ENCODE data around the gene UBA1.

The UBA1 gene

DNA sequence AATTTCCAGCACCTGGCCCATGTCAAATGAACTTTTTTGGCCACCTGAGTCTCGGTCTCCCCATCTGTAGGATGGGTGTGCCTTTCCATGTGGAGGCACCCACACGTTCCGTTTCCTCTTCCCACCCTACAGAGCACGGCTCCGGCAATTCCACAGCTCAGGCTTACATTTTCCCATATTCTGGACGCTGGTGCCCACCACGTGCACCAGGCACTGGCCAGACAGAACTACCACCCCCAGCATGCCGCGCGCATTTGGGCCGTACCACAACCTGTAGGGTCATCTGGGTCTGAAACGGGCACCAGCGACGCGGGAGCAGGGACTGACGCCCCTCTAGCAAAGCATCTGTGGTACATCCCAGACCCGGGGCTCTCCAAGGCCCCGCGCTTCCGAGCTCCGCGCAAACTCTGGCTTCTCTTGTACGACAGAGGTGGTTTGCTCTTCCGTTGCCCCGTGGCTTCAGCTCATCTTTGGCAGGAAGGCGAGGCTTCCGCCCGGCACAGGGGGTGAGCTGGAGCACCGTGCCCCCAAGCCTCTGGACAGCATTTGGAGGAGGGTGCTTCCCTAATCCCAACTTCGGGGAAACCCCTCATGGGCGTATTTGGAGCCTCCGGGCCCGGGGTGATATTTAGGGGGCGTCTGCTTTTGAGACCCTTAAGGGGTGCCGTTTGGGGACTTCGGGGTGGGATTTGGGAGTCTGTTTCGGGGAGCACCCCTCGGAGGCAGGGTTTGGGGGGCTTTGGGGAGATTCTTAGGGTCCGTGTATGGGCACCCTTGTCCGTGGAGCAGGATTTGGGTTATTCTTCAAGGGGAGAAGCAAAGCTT, 3.0 kb upstream of the UBA1 start:
- peak; percentile 93 for DNase-seq

DNA sequence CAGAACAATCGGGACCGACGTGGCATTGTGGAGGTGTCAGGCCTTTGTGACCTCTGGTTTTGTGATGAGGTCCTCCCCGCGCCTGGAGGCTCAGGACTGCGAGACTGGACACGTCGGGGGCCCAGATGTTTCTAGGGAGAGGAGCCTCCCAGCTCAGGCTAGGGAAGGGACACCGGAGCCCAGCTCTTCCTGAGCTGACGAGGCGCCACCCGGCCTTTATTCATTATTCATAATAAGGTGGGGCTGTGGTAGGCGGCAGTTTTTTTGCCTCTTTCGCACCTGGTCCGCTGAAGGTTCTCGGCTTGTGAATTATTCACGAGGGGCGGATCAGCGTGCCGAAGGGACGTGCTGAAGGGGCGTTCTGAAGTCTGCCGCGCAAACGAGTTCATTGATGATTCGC, 2.3 kb upstream of the UBA1 start:
- peak; percentile 72 for DNase-seq

DNA sequence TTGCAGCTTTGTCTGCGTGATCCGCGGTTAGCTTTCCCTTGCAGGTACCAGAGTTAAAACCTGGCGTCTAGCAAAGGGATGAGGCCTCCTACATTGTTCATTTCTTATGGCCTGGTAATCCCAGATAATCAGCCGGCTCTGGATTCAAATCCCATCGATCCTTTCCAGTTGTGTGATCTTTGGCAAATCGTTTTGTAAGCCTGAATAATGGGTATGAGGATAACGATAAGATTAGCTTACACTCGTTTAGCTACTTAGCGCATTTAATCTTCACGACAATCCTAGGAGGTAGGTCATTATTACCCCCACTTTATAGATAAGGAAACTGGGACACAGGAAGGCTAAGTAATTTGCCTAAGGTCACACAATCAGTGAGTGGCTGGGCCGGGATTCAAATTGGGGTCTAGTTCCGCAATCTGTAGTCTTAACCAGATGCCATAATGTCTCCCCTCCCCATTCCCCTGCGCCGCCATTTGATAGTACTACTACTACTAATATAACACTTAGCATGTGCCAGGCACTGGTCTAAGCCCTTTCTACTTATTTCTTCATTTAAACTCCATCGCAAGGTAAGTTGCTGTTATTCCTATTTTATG, 1.7 kb upstream of the UBA1 start:
- no peak for DNase-seq

DNA sequence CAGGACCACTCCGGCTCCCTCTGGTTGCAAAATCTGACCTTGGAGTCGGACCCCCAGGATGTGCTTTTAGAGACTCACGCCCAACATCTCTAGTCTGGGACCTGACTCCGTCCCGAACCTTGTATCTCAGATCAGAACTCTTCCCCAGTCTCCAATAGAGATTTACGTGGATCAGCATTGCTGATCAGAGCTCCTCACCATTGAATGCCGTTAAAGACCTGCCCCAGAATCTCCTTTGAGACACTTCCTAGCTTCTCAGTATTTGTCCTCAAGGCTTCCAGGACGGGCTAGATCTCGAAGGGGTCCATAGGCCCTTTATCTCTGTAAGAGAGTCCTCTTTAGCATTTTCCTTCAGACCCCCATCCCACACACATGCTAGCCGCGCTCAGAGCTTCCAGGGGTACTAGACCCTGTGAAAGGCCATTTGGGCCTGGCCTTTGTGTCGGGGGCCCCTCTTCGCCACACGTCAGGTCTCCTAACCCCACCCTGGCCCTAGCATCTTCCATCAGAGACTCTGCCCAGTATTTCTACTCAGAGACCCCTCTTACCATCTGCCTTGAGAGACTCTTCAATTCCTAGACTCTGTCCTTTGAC, 662 bp downstream of the UBA1 start:
- no peak for DNase-seq

DNA sequence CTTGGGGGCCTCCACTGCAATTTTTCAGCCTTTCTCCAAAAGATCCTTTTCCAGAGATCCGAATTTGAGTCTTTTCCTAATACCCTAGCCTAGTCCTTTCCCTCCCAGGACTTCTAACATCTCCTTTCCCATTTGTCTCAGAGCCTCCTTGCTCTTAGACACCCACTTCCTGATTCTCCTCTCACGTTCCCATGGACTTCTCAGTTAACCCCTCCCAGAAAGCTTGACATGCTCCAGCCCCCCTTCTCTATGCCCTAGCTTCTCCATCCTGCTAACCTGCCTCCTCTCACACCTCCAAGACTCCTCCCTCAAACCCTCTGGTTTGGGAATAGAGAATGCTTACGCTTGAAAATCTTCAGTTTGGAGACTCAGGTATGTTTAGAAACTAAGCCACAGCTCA, 2.5 kb downstream of the UBA1 start:
- DNase-seq = no peak

DNA sequence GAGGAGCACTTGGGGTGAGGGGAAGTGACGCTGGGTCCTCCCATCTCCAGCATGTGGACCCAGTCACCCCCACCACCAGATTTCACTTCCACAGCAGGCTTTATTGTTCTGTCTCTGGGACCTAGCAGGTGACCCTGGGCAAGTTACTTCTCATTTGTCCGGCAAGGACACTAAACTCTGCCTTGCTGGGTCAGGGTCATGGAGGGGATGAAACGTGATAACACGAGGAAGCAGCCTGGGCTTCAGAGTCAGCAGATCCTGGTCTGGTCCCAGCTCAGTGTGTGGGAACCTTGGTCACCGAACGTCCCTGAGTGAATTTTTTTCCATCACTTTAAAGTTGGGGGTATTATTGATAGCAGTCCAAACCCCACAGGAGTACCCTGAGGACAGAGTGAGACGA, 3.9 kb downstream of the UBA1 start:
- no peak for DNase-seq

DNA sequence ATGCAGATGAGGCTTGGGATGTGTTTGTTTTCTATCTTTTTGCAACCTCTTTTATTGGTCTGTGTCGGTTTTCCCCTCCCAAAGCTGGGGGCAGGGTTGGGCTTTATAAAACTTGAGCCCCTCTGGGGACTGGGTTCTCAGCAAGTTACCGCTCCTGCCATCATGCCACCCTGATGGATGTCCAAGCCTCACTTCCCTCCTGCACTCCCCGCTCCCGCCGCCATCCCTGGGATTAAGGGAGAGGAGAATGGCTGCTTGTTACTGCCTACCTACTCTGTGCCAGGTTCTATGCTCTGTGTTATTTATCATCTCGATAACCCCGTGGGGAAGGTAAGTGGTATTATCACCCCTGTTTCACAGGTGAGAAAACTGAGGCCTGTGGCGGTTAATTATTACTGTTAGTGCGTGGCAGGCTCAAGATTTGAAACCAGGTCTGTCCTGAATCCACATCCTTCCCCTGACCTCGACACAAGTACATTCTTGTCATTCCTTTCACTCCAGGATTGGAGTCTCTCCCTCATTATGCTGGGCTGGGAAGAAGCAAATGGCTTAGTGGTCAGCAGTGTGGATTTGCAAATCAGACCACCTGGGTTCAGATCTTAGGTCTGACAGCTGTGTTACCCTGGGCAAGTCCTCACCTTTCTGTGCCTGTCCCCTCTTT, 4.5 kb downstream of the UBA1 start:
- DNase-seq = no peak

DNA sequence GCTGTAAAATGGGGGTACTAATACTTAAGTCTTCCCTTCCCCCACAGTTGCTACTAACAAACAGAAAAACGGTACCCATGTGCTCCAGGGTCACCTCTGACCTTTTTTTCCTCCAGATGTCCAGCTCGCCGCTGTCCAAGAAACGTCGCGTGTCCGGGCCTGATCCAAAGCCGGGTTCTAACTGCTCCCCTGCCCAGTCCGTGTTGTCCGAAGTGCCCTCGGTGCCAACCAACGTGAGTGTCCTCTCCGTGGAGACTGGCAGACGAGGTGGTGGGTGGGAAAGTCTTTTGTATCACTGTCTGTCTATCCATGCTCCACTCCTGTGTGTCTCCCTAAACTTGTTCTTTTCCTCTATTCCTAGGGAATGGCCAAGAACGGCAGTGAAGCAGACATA, 5.1 kb downstream of the UBA1 start:
- DNase-seq = no peak

DNA sequence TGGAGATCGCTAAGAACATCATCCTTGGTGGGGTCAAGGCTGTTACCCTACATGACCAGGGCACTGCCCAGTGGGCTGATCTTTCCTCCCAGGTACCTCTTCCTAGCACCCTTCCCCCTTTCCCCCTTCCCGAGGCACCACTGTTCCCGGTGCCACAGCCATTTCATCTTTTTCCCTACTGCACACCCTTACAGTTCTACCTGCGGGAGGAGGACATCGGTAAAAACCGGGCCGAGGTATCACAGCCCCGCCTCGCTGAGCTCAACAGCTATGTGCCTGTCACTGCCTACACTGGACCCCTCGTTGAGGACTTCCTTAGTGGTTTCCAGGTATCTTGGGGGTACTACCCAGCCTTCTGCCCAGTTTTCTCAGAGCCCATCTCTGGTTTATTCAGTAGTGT, 5.7 kb downstream of the UBA1 start:
- DNase-seq = no peak

DNA sequence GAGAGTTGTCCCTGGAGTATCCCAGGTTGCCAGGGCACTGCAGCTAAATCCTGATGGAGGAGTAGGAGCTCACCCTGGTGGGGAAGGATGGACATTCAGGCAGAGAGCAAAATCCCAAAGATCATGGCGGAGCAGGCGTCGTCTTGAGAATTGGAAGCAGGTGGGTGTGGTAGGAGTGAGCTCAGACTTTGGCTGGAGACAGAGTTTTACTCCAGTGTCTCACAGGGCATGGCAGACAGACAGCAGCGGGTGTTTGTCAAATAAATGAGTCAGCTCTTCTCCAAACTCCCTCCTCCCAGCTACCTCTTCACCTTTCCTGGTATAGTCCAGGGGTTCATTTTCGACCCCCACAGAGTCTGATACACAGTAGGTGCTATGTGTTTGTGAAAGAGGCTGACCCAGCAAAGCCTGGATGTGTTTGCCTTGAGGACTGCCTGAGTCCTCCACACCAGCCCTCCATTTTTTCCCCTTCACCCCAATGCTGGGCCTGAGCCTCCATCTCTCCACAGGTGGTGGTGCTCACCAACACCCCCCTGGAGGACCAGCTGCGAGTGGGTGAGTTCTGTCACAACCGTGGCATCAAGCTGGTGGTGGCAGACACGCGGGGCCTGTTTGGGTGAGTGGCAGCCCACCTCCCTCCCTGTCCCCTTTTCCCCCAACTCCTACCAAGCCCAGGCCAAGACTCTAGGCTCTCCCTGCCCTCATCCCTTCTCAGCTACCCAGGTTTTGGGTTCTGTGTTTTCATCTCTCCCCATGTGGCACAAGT, 6.9 kb downstream of the UBA1 start:
- no peak for DNase-seq

DNA sequence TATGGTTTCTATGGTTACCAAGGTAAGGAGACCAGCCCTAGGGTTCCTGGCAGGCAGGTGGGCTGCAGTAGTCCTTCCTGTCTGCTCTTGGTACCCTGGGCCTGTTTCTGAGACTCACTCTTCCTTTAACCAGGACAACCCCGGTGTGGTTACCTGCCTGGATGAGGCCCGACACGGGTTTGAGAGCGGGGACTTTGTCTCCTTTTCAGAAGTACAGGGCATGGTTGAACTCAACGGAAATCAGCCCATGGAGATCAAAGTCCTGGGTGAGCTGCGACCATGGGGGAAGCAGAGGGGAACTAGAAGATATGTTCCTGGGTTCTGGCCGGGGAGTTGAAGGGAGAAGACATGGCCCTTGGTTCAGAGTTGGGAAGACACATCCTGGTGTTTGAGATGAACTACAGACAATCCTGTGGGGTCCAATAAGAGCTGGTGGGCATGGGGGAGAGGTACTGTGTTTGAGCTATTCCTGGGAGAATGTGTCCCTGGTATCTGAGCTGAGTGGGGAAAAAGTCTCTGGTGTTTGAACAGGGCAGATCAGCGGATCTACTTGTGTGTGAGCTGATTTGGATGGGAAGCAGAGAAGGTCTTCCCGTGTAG, 7.8 kb downstream of the UBA1 start:
- no peak for DNase-seq

DNA sequence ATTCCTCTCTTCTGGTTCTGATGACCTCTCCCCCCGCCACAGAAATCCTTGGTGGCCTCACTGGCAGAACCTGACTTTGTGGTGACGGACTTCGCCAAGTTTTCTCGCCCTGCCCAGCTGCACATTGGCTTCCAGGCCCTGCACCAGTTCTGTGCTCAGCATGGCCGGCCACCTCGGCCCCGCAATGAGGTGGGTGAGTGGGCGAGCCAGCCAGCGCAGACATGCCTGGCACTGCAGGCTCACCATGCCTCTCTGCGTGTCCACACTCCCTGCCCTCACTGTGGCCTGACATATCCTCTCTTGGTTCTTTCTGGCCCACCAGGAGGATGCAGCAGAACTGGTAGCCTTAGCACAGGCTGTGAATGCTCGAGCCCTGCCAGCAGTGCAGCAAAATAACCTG, 8.7 kb downstream of the UBA1 start:
- DNase-seq = no peak

DNA sequence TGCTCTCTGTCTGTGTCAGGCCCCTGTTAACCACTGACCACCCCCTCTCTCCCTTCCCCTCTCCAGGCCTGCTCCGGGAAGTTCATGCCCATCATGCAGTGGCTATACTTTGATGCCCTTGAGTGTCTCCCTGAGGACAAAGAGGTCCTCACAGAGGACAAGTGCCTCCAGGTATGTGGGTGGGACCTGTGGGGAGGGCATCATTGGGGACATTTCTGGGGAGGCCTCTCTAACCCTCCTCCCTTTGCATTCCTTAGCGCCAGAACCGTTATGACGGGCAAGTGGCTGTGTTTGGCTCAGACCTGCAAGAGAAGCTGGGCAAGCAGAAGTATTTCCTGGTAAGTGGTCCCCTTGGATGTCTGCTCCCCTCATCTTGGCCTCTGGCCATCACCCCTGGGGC, 9.2 kb downstream of the UBA1 start:
- no peak for DNase-seq

DNA sequence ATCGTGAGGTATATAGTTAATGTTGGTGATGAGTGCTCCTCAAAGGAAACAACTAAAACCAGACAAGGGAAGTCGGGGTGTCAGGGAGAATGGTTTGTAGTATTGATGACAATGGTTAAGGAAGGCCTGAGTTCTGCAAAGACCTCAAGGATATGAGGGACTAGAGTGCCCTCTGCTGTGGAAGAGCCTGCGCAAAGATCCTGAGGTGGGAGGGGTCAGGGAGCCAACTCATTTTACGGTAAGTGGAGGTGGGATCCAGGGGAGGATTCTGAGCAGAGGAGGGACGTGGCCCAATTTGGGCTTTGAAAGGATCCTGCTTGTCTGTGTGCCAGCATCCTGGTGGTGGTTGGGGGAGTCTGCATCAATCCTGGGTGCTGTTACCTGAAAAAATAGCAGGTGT, 11.3 kb downstream of the UBA1 start:
- peak; percentile 2 for DNase-seq

DNA sequence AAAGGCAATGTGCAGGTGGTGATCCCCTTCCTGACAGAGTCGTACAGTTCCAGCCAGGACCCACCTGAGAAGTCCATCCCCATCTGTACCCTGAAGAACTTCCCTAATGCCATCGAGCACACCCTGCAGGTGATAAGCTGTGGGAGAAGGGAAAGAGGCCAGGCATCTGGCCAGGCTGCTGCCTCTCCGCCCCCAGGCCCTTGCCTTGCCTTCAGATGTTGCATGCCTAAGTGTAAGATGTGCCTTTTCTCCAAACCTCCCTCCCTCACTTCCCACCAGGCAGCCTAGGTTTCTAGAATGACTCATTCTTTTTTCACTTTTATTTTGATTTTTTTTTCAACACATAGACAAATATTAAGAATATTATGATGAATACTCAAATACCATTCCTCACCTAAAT, 12.7 kb downstream of the UBA1 start:
- DNase-seq = no peak

DNA sequence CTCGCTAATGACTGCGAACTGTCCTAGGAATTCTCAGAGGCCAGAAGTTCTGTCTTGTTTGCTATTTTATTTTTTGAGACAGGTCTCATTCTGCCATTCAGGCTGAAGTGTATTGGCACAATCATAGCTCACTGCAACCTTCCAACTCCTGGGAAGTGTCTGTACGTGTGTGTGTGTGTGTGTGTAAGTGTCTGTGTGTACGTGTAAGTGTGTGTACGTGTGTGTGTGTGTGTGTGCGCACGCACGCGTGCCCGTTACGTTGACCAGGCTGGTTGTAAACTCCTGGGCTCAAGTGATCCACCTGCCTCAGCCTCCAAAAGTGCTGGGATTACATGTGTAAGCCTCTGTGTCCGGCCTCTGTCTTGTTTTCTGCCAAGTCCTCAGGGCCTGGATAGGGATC, 14.5 kb downstream of the UBA1 start:
- no peak for DNase-seq

DNA sequence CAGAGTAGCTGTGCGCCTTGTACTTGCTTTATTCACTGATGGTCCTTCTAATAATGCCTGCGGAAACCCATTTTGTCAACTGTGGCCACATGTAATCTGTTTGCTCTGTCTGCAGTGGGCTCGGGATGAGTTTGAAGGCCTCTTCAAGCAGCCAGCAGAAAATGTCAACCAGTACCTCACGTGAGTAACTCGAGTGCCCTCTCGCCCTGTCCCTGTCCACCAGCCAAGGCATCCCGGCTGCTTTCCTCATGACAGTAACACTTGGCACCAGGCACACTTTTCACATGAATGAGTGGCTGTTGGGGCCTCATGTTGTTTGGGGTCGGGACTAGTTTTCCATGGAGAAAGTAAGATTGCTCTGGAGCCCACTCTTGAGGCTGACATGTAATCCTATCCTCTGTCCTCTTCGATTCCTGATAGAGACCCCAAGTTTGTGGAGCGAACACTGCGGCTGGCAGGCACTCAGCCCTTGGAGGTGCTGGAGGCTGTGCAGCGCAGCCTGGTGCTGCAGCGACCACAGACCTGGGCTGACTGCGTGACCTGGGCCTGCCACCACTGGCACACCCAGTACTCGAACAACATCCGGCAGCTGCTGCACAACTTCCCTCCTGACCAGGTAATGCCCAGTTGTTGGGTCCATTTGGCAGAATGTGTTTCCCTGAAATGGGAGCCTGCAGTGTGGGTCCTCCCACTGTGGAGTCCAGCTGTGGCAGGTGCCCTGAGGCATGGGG, 16.0 kb downstream of the UBA1 start:
- DNase-seq = no peak

DNA sequence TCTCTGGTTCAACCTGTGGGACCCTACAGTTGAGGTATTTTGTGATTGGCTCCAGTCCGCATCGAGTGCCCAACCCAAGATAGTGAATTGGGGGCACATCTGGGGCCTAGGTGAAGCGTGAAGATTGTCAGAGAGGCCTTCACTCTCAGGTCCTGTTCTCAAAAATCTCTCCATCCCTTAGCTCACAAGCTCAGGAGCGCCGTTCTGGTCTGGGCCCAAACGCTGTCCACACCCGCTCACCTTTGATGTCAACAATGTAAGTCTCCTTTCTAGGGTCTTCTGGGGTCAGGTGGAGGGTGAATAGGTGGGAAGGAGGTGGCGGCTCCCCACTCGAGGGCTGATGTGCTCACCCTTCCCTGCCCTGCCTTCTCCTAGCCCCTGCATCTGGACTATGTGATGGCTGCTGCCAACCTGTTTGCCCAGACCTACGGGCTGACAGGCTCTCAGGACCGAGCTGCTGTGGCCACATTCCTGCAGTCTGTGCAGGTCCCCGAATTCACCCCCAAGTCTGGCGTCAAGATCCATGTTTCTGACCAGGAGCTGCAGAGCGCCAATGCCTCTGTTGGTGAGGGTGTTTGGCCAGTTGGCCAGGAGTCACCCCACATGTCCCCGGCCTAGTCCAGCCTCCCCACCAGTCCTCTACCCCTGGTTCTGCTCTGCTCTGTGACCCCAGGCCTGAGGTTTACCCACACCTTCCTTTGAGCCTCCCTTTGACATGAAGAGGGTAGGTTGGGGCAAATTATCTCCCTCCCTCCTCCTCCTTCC, 17.2 kb downstream of the UBA1 start:
- DNase-seq = no peak

DNA sequence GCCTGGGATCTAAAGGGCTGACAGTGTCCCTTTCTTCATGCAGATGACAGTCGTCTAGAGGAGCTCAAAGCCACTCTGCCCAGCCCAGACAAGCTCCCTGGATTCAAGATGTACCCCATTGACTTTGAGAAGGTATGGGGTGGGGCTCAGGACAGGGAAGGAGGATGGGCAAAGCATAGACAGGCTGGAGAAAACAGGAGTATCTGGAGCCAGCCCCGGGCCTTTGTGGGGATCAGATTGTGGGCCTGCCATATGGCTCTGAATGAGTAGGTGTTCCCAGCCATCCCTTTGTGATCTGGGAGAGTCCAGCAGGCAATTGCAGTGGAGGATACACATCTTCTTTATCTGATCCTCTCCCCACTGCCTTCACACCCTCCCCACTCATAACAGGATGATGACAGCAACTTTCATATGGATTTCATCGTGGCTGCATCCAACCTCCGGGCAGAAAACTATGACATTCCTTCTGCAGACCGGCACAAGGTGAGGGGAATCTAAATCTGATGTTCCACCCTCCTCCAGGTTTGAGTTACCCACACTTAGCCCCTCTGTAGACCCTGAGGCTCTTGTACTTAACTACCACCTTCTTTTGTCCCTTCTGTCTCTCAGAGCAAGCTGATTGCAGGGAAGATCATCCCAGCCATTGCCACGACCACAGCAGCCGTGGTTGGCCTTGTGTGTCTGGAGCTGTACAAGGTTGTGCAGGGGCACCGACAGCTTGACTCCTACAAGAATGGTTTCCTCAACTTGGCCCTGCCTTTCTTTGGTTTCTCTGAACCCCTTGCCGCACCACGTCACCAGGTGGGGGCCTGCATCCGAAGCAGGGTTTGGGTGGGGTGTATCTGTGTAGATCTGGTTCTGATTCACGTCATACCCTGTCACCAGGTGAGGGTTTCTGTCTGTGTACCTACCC, 19.0 kb downstream of the UBA1 start:
- no peak for DNase-seq

DNA sequence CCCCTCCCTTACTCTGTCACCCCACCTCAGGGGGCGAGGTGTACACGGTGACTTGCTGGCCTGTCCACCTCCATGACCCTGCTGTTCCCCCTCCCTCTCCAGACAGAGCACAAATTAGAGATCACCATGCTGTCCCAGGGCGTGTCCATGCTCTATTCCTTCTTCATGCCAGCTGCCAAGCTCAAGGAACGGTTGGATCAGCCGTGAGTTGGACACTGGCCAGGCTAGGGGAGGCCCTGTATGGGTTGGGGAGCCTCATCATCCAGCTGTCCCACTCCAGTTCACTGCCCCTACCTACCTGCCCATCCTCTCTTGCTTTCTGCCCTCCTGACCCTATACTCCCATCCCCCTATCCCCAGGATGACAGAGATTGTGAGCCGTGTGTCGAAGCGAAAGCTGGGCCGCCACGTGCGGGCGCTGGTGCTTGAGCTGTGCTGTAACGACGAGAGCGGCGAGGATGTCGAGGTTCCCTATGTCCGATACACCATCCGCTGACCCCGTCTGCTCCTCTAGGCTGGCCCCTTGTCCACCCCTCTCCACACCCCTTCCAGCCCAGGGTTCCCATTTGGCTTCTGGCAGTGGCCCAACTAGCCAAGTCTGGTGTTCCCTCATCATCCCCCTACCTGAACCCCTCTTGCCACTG, 20.9 kb downstream of the UBA1 start:
- no peak for DNase-seq
